Thyroid gland (tissue), 4 donors: ENCODE data around the gene MAP1LC3B.

Source experiments
- POLR2A ChIP-seq, 2 donors: fragments of 450-650 bp; IDR thresholded peaks; one replicate each; pipeline ENCODE4 v1.6.1; 2017; ENCODE audit warnings: antibody characterized with exemption in 2 of 2, mild to moderate bottlenecking in 2 of 2, moderate library complexity in 1 of 2
- TF ChIP-seq, protein P1 (sequence below), 6 experiments: fragments of 200-600 bp in 3 of 6; fragments of 450-650 bp in 3 of 6; sonication (generic) in 3 of 6; IDR thresholded peaks; one replicate each; pipeline ENCODE4 v1.5.1; 2016 to 2019; ENCODE audit warnings: antibody characterized with exemption in 6 of 6, mild to moderate bottlenecking in 2 of 6, inconsistent platforms in 1 of 6, moderate library complexity in 1 of 6

- TF ChIP-seq, protein P1, sequence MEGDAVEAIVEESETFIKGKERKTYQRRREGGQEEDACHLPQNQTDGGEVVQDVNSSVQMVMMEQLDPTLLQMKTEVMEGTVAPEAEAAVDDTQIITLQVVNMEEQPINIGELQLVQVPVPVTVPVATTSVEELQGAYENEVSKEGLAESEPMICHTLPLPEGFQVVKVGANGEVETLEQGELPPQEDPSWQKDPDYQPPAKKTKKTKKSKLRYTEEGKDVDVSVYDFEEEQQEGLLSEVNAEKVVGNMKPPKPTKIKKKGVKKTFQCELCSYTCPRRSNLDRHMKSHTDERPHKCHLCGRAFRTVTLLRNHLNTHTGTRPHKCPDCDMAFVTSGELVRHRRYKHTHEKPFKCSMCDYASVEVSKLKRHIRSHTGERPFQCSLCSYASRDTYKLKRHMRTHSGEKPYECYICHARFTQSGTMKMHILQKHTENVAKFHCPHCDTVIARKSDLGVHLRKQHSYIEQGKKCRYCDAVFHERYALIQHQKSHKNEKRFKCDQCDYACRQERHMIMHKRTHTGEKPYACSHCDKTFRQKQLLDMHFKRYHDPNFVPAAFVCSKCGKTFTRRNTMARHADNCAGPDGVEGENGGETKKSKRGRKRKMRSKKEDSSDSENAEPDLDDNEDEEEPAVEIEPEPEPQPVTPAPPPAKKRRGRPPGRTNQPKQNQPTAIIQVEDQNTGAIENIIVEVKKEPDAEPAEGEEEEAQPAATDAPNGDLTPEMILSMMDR (IDR thresholded peaks at IDR 0.05): no peak
- no peak for TF ChIP-seq POLR2A (IDR thresholded peaks at IDR 0.05)
Observed at GRCh38 chr16:87422106-87422505, 30.0 kb downstream of the MAP1LC3B start.
